ENCODE results near the gene TMEM59. TPM values are rescaled to one million over a fixed set of nuclear protein-coding genes. Genes with fewer than 3 reads are reported as not detected.
"Not testable (repeated sequence)": the region's sequence is repeated elsewhere in the genome, so short reads cannot be mapped to it uniquely, and the experiment has no call there.

The TMEM59 gene
- total RNA-seq, 1 donor from 2014 or later, result 232 TPM

- peak in 1 of 2 donors; percentile 29 for DNase-seq (ENCODE audit: low read depth in 2 of 2)
These were observed 887 bp upstream of the TMEM59 start for GRCh38 chr1:54053745-54054437.

GRCh38 chr1:54052431-54052933, 522 bp downstream of the TMEM59 start:
- peak in 1 of 2 donors; percentile 56 for DNase-seq (ENCODE audit: low read depth in 2 of 2)

GRCh38 chr1:54051933-54052430, 1.0 kb downstream of the TMEM59 start:
- peak in 1 of 2 donors; percentile 27 for DNase-seq (ENCODE audit: low read depth in 2 of 2)

- not testable (repeated sequence) for DNase-seq (ENCODE audit: low read depth in 2 of 2)
These were observed 2.6 kb downstream of the TMEM59 start for GRCh38 chr1:54050435-54050834.

- peak in 1 of 2 donors; percentile 22 for DNase-seq (ENCODE audit: low read depth in 2 of 2)
These were observed 5.4 kb downstream of the TMEM59 start for GRCh38 chr1:54047384-54048305.

- DNase-seq (ENCODE audit: low read depth in 2 of 2), result peak in 1 of 2 donors; percentile 6
These were observed 6.2 kb downstream of the TMEM59 start for GRCh38 chr1:54046671-54047383.

GRCh38 chr1:54045496-54045895, 7.5 kb downstream of the TMEM59 start:
- DNase-seq (ENCODE audit: low read depth in 2 of 2), result no peak

GRCh38 chr1:54041806-54042205, 11.2 kb downstream of the TMEM59 start:
- no peak for DNase-seq (ENCODE audit: low read depth in 2 of 2)

- DNase-seq (ENCODE audit: low read depth in 2 of 2), result peak in 1 of 2 donors; percentile 31
These were observed 15.5 kb downstream of the TMEM59 start for GRCh38 chr1:54037476-54037875.

- no peak for DNase-seq (ENCODE audit: low read depth in 2 of 2)
These were observed 24.4 kb downstream of the TMEM59 start for GRCh38 chr1:54028306-54029251.

- no peak for DNase-seq (ENCODE audit: low read depth in 2 of 2)
These were observed 25.2 kb downstream of the TMEM59 start for GRCh38 chr1:54027848-54028247.

GRCh38 chr1:54024811-54025210, 28.2 kb downstream of the TMEM59 start:
- not testable (repeated sequence) for DNase-seq (ENCODE audit: low read depth in 2 of 2)

- no peak for DNase-seq (ENCODE audit: low read depth in 2 of 2)
These were observed 28.6 kb downstream of the TMEM59 start for GRCh38 chr1:54024358-54024757.

GRCh38 chr1:54019562-54020176, 33.3 kb downstream of the TMEM59 start:
- not testable (repeated sequence) for DNase-seq (ENCODE audit: low read depth in 2 of 2)

GRCh38 chr1:54018635-54019034, 34.4 kb downstream of the TMEM59 start:
- no peak for DNase-seq (ENCODE audit: low read depth in 2 of 2)

GRCh38 chr1:54017979-54018378, 35.0 kb downstream of the TMEM59 start, which contains the start of gene LDLRAD1:
Gene LDLRAD1 (minus strand): TSS chr1:54018186. CDS start chr1:54018112, 74 bp downstream.
- no peak for DNase-seq (ENCODE audit: low read depth in 2 of 2)

- peak in 1 of 2 donors; percentile 16 for DNase-seq (ENCODE audit: low read depth in 2 of 2)
These were observed 36.4 kb downstream of the TMEM59 start for GRCh38 chr1:54016343-54017282.

GRCh38 chr1:54014009-54014629, 38.9 kb downstream of the TMEM59 start:
- DNase-seq (ENCODE audit: low read depth in 2 of 2), result no peak

All from dermis microvascular lymphatic vessel endothelial cell (primary cell).